NCI-H2107 treated with DMSO at 0.1 percent for 48 hours (cell line): ENCODE results near the gene MED25.

Source experiments
- DNase-seq: peaks from one replicate; lab custom pipeline; 2025; ENCODE audit not compliant: unreplicated experiment; lab: John Stamatoyannopoulos, UW

The MED25 gene

GRCh38 chr19:49798574-49798973 lies 19.5 kb upstream of the MED25 start:
- DNase-seq = no peak

GRCh38 chr19:49799271-49799797 lies 18.8 kb upstream of the MED25 start:
- DNase-seq = no peak

GRCh38 chr19:49799798-49800376 lies 18.2 kb upstream of the MED25 start:
- DNase-seq = no peak

- DNase-seq = no peak
These were observed 17.3 kb upstream of the MED25 start for GRCh38 chr19:49800771-49801170.

GRCh38 chr19:49801401-49801888 lies 16.6 kb upstream of the MED25 start:
- no peak for DNase-seq

GRCh38 chr19:49801966-49802661 lies 16.0 kb upstream of the MED25 start:
- DNase-seq = peak; percentile 69

GRCh38 chr19:49802836-49803528 lies 15.1 kb upstream of the MED25 start:
- no peak for DNase-seq

GRCh38 chr19:49803529-49803856 lies 14.6 kb upstream of the MED25 start:
- DNase-seq = no peak

GRCh38 chr19:49805822-49806619 lies 12.1 kb upstream of the MED25 start:
- DNase-seq = no peak

GRCh38 chr19:49806620-49806959 lies 11.5 kb upstream of the MED25 start:
- DNase-seq = no peak

- no peak for DNase-seq
These were observed 10.8 kb upstream of the MED25 start for GRCh38 chr19:49807058-49807903.

- DNase-seq = no peak
These were observed 10.0 kb upstream of the MED25 start for GRCh38 chr19:49807904-49808675.

GRCh38 chr19:49808711-49809159 lies 9.4 kb upstream of the MED25 start:
- peak; percentile 58 for DNase-seq

GRCh38 chr19:49809160-49809940 lies 8.7 kb upstream of the MED25 start:
- DNase-seq = peak; percentile 85

- no peak for DNase-seq
These were observed 8.1 kb upstream of the MED25 start for GRCh38 chr19:49809941-49810389.

GRCh38 chr19:49811328-49811727 lies 6.8 kb upstream of the MED25 start:
- no peak for DNase-seq

GRCh38 chr19:49812452-49812996 lies 5.6 kb upstream of the MED25 start:
- no peak for DNase-seq
